SK-N-SH (cell line): ENCODE data around the gene CHST1.

ENCODE experiments used
- GABPA ChIP-seq: IDR thresholded peaks from 2 replicates; pipeline ENCODE4 v1.4.0; 2012; ENCODE audit warnings: low read depth, mild to moderate bottlenecking
- RAD21 ChIP-seq: IDR thresholded peaks from 2 replicates; pipeline ENCODE4 v1.6.1; 2012; ENCODE audit warnings: mild to moderate bottlenecking, low read length
- RCOR1 ChIP-seq: fragments of 150-350 bp; IDR thresholded peaks from 2 replicates; pipeline ENCODE4 v1.6.1; 2017; ENCODE audit warnings: antibody characterized with exemption, low read length
- RFX5 ChIP-seq: IDR thresholded peaks from 2 replicates; pipeline ENCODE4 v1.6.1; 2012; ENCODE audit warnings: mild to moderate bottlenecking, improper control_type of control experiment, low read length
- TF ChIP-seq, protein P1 (sequence below): fragments of 200-600 bp; sonication (generic); IDR thresholded peaks from 2 replicates; pipeline ENCODE4 v1.6.1; 2017; ENCODE audit warnings: antibody characterized with exemption, mild to moderate bottlenecking, moderate library complexity

DNA sequence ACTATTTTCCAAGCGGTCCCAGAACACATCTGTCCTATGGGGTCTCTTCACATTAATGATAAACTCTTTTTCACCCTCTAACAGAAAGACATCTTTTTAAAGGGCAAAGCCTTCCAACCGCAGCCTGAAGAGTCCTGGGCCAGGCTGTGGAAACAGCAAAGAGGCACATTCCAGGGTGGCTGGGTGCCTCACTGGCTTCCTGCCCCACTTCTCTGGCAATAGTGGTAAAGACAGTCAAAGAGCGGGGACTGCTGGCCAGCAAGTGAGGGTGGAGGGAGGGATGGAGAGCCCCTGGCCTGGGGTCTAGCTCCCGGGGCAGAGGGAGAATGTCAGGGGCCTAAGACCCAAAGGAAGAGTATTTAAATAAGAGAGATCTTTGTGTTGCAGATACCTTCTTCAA is 10.2 kb upstream of the CHST1 start:
- TF ChIP-seq RAD21 (no peak), RCOR1 (no peak), RFX5 (no peak), GABPA (no peak)
- TF ChIP-seq, protein P1, sequence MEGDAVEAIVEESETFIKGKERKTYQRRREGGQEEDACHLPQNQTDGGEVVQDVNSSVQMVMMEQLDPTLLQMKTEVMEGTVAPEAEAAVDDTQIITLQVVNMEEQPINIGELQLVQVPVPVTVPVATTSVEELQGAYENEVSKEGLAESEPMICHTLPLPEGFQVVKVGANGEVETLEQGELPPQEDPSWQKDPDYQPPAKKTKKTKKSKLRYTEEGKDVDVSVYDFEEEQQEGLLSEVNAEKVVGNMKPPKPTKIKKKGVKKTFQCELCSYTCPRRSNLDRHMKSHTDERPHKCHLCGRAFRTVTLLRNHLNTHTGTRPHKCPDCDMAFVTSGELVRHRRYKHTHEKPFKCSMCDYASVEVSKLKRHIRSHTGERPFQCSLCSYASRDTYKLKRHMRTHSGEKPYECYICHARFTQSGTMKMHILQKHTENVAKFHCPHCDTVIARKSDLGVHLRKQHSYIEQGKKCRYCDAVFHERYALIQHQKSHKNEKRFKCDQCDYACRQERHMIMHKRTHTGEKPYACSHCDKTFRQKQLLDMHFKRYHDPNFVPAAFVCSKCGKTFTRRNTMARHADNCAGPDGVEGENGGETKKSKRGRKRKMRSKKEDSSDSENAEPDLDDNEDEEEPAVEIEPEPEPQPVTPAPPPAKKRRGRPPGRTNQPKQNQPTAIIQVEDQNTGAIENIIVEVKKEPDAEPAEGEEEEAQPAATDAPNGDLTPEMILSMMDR, result no peak
